H1 (cell line): ENCODE measurements around the gene NRM. TPM values are rescaled to one million over a fixed set of nuclear protein-coding genes. Genes with fewer than 3 reads are reported as not detected.

ENCODE experiments used
- CHD1 ChIP-seq: IDR thresholded peaks from 2 replicates; pipeline ENCODE4 v1.6.1; 2012; ENCODE audit warnings: low read depth, low read length, improper control_type of control experiment
- CTBP2 ChIP-seq: IDR thresholded peaks from 2 replicates; pipeline ENCODE4 v1.7.0; 2011; ENCODE audit warnings: borderline replicate concordance, mild to moderate bottlenecking, moderate library complexity, mixed read lengths, low read length; ENCODE audit not compliant: insufficient read depth, insufficient read length
- EGR1 ChIP-seq: IDR thresholded peaks from 2 replicates; pipeline ENCODE4 v1.6.1; 2011; ENCODE audit warnings: low read depth, low read length, borderline replicate concordance
- EP300 ChIP-seq, 2 experiments: IDR thresholded peaks; 1 replicate in 1 of 2; 2 replicates in 1 of 2; pipeline ENCODE4 v1.6.1; 2011 to 2012; ENCODE audit warnings: low read depth in 2 of 2, low read length in 2 of 2, mild to moderate bottlenecking in 2 of 2, borderline replicate concordance in 1 of 2, inconsistent platforms in 1 of 2, moderate library complexity in 1 of 2
- GABPA ChIP-seq: IDR thresholded peaks from 2 replicates; pipeline ENCODE4 v1.6.1; 2011; ENCODE audit warnings: mild to moderate bottlenecking, low read length, moderate library complexity, borderline replicate concordance; ENCODE audit not compliant: insufficient read depth
- GTF2F1 ChIP-seq: IDR thresholded peaks from 2 replicates; pipeline ENCODE4 v1.6.1; 2012; ENCODE audit warnings: low read depth, low read length, improper control_type of control experiment, borderline replicate concordance
- KDM5A ChIP-seq: fragments of 200-600 bp; IDR thresholded peaks from 2 replicates; pipeline ENCODE4 v1.7.1; 2012; ENCODE audit warnings: mild to moderate bottlenecking, low read length, inconsistent platforms, mixed read lengths
- RAD21 ChIP-seq, 2 experiments: IDR thresholded peaks in 1 of 2; conservative IDR thresholded peaks in 1 of 2; 2 replicates each; pipeline ENCODE4 v1.6.1; 2011; ENCODE audit warnings: low read depth in 2 of 2, low read length in 2 of 2, improper control_type of control experiment in 1 of 2, inconsistent platforms in 1 of 2, mild to moderate bottlenecking in 1 of 2, moderate library complexity in 1 of 2
- SP1 ChIP-seq: IDR thresholded peaks from 2 replicates; pipeline ENCODE4 v1.6.1; 2011; ENCODE audit warnings: low read depth, low read length
- SP4 ChIP-seq: IDR thresholded peaks from 2 replicates; pipeline ENCODE4 v1.6.1; 2012; ENCODE audit warnings: low read length, inconsistent platforms
- TCF12 ChIP-seq: IDR thresholded peaks from 2 replicates; pipeline ENCODE4 v1.6.1; 2011; ENCODE audit warnings: low read depth, mild to moderate bottlenecking, low read length
- polyA plus RNA-seq, 7 experiments: library from polyadenylated mRNA; depleted of rRNA in 3 of 7; stranded (reverse) in 5 of 7; unstranded in 2 of 7; fragments of >200 nt in 5 of 7; fragments of 200-250 nt in 2 of 7; gene quantifications; 1 replicate in 5 of 7; 2 replicates in 1 of 7; 4 replicates in 1 of 7; pipeline versions ENCODE4 v1.2.1 to v1.2.3, GENCODE V29; 2011 to 2013; ENCODE audit warnings: missing spikeins in 2 of 7, mixed read lengths in 2 of 7
- total RNA-seq: library from RNA; stranded (reverse); fragmentation: NEBNext Ultra II Directional; extraction: Animal tissue kit (Norgen Biotek cat#: 25700); gene quantifications from 2 replicates; pipeline ENCODE4 v1.2.1, GENCODE V29; 2021
- TF ChIP-seq, protein P1 (sequence below): IDR thresholded peaks from 2 replicates; pipeline ENCODE4 v1.6.1; 2011; ENCODE audit warnings: low read length, improper control_type of control experiment

NRM gene
- total and polyA plus RNA-seq, 2 of the 8 experiments (the other 6 are each of a cell fraction or from before 2014, with no cell fraction given), result 27.3 to 50.4 TPM

DNA sequence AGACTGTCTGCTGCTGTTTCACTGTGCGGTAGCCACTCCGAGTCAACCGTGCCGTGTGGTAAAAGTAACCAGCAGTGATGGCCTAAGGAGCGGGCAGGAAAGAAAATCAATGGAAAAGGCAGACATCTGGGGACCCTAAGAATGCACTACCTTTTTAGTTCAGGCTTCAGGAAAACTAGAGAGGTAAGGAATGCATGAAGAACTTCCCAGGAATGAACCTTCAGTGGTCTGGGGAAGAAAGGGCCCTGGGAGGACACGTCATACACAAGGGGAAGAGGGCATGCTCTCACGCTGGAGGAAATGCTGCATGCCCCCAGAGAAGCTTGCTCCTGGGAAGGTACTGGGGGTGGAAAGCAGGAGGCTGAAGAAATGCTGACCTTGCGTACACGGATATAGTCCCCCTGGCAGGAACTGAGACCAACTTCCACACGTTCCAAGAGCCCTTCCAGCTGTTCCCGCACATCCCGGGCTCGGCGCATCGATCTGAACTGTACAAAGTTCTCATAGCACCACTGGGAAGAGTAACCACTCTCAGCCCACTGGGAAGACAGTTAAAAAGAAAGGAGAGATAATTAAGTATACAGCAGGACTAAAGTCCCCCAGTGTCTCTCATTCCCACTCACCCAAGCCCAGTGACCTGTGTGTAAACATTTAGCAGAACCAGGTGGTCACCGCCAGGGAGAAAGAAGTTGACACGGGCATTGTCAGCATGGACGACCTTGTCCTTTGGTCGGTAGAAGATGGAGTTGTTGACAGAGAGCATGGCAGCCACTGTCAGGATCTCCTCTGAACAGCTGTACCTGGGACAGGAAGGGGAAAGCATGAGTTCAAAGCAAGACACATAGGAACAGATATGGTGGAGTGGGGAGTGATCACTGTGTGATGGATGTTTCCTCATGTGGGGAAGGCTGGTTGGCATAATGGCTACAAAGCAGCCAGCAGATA is 35.7 kb downstream of the NRM start (continued):
- no peak for TF ChIP-seq EP300 (IDR thresholded peaks at IDR 0.05; ENCODE audit: borderline replicate concordance in 1 of 2, low read depth in 2 of 2, low read length in 2 of 2)
- TF ChIP-seq EGR1, result no peak
- no peak for TF ChIP-seq SP4
- TF ChIP-seq RAD21 (IDR thresholded peaks at IDR 0.05 in 1 of 2, conservative IDR thresholded peaks at IDR 0.05 in 1 of 2; ENCODE audit: low read depth in 2 of 2, low read length in 2 of 2), result no peak
- TF ChIP-seq GTF2F1, result no peak
- no peak for TF ChIP-seq KDM5A
- TF ChIP-seq TCF12, result no peak
- TF ChIP-seq, protein P1, sequence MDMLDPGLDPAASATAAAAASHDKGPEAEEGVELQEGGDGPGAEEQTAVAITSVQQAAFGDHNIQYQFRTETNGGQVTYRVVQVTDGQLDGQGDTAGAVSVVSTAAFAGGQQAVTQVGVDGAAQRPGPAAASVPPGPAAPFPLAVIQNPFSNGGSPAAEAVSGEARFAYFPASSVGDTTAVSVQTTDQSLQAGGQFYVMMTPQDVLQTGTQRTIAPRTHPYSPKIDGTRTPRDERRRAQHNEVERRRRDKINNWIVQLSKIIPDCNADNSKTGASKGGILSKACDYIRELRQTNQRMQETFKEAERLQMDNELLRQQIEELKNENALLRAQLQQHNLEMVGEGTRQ, result no peak
- no peak for TF ChIP-seq CTBP2
- no peak for TF ChIP-seq SP1
- TF ChIP-seq CHD1, result no peak
- no peak for TF ChIP-seq GABPA
